ENCODE data around the gene PSMD9.
A peak's percentile ranks its signal among the peaks of the same experiment; 100 is the strongest.
"Not testable (repeated sequence)": the region's sequence is repeated elsewhere in the genome, so short reads cannot be mapped to it uniquely, and the experiment has no call there.

PSMD9 gene

GRCh38 chr12:121888478-121889273 is at the start of gene PSMD9:
Gene PSMD9 (plus strand): TSS chr12:121888790. CDS start chr12:121888857, 67 bp downstream.
- DNase-seq (ENCODE audit: low spot score) = peak; percentile 99

GRCh38 chr12:121839106-121839992 is 49.2 kb upstream of the PSMD9 start:
- peak; percentile 100 for DNase-seq (ENCODE audit: low spot score)

GRCh38 chr12:121839993-121840761 is 48.4 kb upstream of the PSMD9 start:
- DNase-seq (ENCODE audit: low spot score) = no peak

GRCh38 chr12:121843236-121843982 is 45.2 kb upstream of the PSMD9 start:
- DNase-seq (ENCODE audit: low spot score) = no peak

GRCh38 chr12:121845701-121846100 is 42.9 kb upstream of the PSMD9 start:
- no peak for DNase-seq (ENCODE audit: low spot score)

- no peak for DNase-seq (ENCODE audit: low spot score)
Observed at GRCh38 chr12:121849211-121849610, 39.4 kb upstream of the PSMD9 start.

- DNase-seq (ENCODE audit: low spot score) = no peak
Observed at GRCh38 chr12:121849665-121850064, 38.9 kb upstream of the PSMD9 start.

GRCh38 chr12:121852392-121852791 is 36.2 kb upstream of the PSMD9 start:
- DNase-seq (ENCODE audit: low spot score) = not testable (repeated sequence)

GRCh38 chr12:121857322-121858246 is 31.0 kb upstream of the PSMD9 start:
- DNase-seq (ENCODE audit: low spot score) = no peak

- DNase-seq (ENCODE audit: low spot score) = no peak
Observed at GRCh38 chr12:121858318-121858661, 30.3 kb upstream of the PSMD9 start.

GRCh38 chr12:121858662-121859572 is 29.7 kb upstream of the PSMD9 start, which contains the start of gene HPD:
Gene HPD (minus strand): TSS chr12:121858859. CDS start chr12:121858823, 36 bp downstream.
- DNase-seq (ENCODE audit: low spot score) = no peak

- no peak for DNase-seq (ENCODE audit: low spot score)
Observed at GRCh38 chr12:121860257-121860656, 28.3 kb upstream of the PSMD9 start.

- not testable (repeated sequence) for DNase-seq (ENCODE audit: low spot score)
Observed at GRCh38 chr12:121860699-121861098, 27.9 kb upstream of the PSMD9 start.

GRCh38 chr12:121861636-121862254 is 26.8 kb upstream of the PSMD9 start:
- no peak for DNase-seq (ENCODE audit: low spot score)

GRCh38 chr12:121866331-121866730 is 22.3 kb upstream of the PSMD9 start:
- no peak for DNase-seq (ENCODE audit: low spot score)

GRCh38 chr12:121869229-121869628 is 19.4 kb upstream of the PSMD9 start:
- DNase-seq (ENCODE audit: low spot score) = not testable (repeated sequence)

GRCh38 chr12:121871467-121871866 is 17.1 kb upstream of the PSMD9 start:
- no peak for DNase-seq (ENCODE audit: low spot score)

GRCh38 chr12:121872546-121873215 is 15.9 kb upstream of the PSMD9 start:
- no peak for DNase-seq (ENCODE audit: low spot score)

Data from ecto neural progenitor cell (in vitro differentiated cells).